ENCODE data around the gene COX4I1.
A peak's percentile ranks its signal among the peaks of the same experiment; 100 is the strongest.

COX4I1 gene

GRCh38 chr16:85794696-85795095 lies 4.8 kb upstream of the COX4I1 start:
- no peak for TF ChIP-seq CTCF (IDR thresholded peaks at IDR 0.05; ENCODE audit: low read depth, low read length, missing control alignments)
- no peak overlapping the region for H3K4me3 ChIP-seq (ENCODE audit: low read depth, low read length)
- in situ Hi-C loops (cut with HindIII; ENCODE audit: low sequenced_read_pairs), result no loop called here
- DNase-seq (ENCODE audit: low read depth), result no peak

GRCh38 chr16:85796152-85796551 lies 3.3 kb upstream of the COX4I1 start:
- in situ Hi-C loops (cut with HindIII; ENCODE audit: low sequenced_read_pairs), result no loop called here
- no peak for DNase-seq (ENCODE audit: low read depth)
- no peak for TF ChIP-seq CTCF (IDR thresholded peaks at IDR 0.05; ENCODE audit: low read depth, low read length, missing control alignments)
- no peak overlapping the region for H3K4me3 ChIP-seq (ENCODE audit: low read depth, low read length)

- no peak for DNase-seq (ENCODE audit: low read depth)
- TF ChIP-seq CTCF (IDR thresholded peaks at IDR 0.05; ENCODE audit: low read depth, low read length, missing control alignments), result no peak
- no peak overlapping the region for H3K4me3 ChIP-seq (ENCODE audit: low read depth, low read length)
- in situ Hi-C loops (cut with HindIII; ENCODE audit: low sequenced_read_pairs), result no loop called here
These were observed 2.9 kb upstream of the COX4I1 start for GRCh38 chr16:85796599-85796998.

- H3K4me3 ChIP-seq (ENCODE audit: low read depth, low read length), result peak overlapping the region; percentile 66
- no peak for TF ChIP-seq CTCF (IDR thresholded peaks at IDR 0.05; ENCODE audit: low read depth, low read length, missing control alignments)
- in situ Hi-C loops (cut with HindIII; ENCODE audit: low sequenced_read_pairs), result no loop called here
- DNase-seq (ENCODE audit: low read depth), result no peak
These were observed 1.2 kb upstream of the COX4I1 start for GRCh38 chr16:85798283-85798776.

- DNase-seq (ENCODE audit: low read depth), result no peak
- in situ Hi-C loops (cut with HindIII; ENCODE audit: low sequenced_read_pairs), result no loop called here
- peak overlapping the region; percentile 66 for H3K4me3 ChIP-seq (ENCODE audit: low read depth, low read length)
- TF ChIP-seq CTCF (IDR thresholded peaks at IDR 0.05; ENCODE audit: low read depth, low read length, missing control alignments), result no peak
These were observed 496 bp upstream of the COX4I1 start for GRCh38 chr16:85798901-85799496.

GRCh38 chr16:85800321-85800669 lies 800 bp downstream of the COX4I1 start:
- in situ Hi-C loops (cut with HindIII; ENCODE audit: low sequenced_read_pairs), result no loop called here
- no peak for TF ChIP-seq CTCF (IDR thresholded peaks at IDR 0.05; ENCODE audit: low read depth, low read length, missing control alignments)
- DNase-seq (ENCODE audit: low read depth), result no peak

More at GRCh38 chr16:85800321-85800669, 800 bp downstream of the COX4I1 start:
- H3K4me3 ChIP-seq (ENCODE audit: low read depth, low read length), result peak overlapping the region; percentile 66
